ENCODE results near the gene ST8SIA5.

Gene ST8SIA5

DNA sequence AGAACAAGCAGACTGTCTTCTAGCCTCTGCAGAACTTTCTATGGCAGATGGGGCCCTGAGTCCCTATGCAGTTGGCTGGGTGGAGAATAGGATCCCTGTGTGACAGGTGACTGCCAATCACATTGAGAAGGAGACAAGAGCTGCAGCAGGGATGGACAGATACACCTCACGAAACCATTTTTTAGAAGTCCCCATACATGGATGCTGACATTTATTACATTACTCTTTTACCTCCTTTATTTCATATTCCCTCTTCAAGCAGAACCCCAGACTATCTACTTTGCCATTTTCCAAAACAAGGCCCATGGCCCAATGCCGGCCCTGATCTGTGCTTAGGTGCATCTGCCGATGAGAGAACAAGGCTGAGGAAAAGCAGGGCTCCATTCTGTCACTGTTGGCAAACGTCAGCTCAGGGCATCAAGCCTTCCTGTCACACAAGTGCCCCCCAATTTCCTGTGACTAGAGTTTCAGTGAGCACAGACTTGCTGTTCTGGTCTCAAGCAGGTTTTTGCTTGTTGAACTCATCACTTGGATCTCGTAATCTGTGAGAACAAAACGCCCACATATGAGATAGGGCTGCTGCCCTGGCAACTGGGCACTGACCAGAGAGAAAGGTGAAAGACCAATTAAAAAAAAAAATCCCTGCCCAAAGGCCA, 135.6 kb downstream of the ST8SIA5 start:
- Histone ChIP-seq H3K9me3 (ENCODE audit: severe bottlenecking) (no peaks in the 10 kb centered on the region), H3K4me1 (ENCODE audit: insufficient read depth, poor library complexity, severe bottlenecking) (no peaks in the 10 kb centered on the region), H3K27me3 (ENCODE audit: insufficient read depth, poor library complexity, severe bottlenecking) (no peaks in the 10 kb centered on the region), H3K4me3 (ENCODE audit: severe bottlenecking) (no peak overlapping the region), H3K27ac (ENCODE audit: poor library complexity, severe bottlenecking) (no peak overlapping the region), H3K36me3 (ENCODE audit: low read depth) (no peaks in the 10 kb centered on the region)
- no peak for ATAC-seq (ENCODE audit: low read depth)
- TF ChIP-seq, protein P1, sequence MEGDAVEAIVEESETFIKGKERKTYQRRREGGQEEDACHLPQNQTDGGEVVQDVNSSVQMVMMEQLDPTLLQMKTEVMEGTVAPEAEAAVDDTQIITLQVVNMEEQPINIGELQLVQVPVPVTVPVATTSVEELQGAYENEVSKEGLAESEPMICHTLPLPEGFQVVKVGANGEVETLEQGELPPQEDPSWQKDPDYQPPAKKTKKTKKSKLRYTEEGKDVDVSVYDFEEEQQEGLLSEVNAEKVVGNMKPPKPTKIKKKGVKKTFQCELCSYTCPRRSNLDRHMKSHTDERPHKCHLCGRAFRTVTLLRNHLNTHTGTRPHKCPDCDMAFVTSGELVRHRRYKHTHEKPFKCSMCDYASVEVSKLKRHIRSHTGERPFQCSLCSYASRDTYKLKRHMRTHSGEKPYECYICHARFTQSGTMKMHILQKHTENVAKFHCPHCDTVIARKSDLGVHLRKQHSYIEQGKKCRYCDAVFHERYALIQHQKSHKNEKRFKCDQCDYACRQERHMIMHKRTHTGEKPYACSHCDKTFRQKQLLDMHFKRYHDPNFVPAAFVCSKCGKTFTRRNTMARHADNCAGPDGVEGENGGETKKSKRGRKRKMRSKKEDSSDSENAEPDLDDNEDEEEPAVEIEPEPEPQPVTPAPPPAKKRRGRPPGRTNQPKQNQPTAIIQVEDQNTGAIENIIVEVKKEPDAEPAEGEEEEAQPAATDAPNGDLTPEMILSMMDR (IDR thresholded peaks at IDR 0.05; ENCODE audit: poor library complexity, severe bottlenecking): no peak
- DNase-seq (ENCODE audit: low spot score): no peak

DNA sequence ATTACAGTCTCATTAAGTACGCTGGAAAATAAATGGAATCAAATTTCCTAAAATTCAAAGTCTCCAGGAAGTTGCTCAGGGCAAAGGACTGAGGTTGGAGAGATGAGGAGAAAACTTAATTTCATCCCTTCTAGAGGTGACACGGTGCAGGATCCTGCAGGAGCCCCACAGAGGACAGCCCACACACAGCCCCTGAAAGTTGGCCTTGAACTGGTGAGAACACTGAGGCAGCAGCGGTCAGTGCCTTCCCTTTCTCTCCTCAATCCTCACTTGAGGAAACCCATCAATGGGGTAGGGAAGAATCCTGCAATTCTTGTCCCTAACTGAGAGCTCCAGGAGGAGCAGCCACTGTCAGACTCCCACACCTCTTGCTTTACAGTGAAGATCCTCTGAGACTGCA, 137.3 kb downstream of the ST8SIA5 start:
- H3K4me1 ChIP-seq (ENCODE audit: insufficient read depth, poor library complexity, severe bottlenecking): no peaks in the 10 kb centered on the region
- no peak for ATAC-seq (ENCODE audit: low read depth)

More for the DNA sequence above, 137.3 kb downstream of the ST8SIA5 start:
- no peak for DNase-seq (ENCODE audit: low spot score)
- H3K9me3 ChIP-seq (ENCODE audit: severe bottlenecking): no peaks in the 10 kb centered on the region
- TF ChIP-seq, protein P1 (IDR thresholded peaks at IDR 0.05; ENCODE audit: poor library complexity, severe bottlenecking): no peak
- H3K27me3 ChIP-seq (ENCODE audit: insufficient read depth, poor library complexity, severe bottlenecking): no peaks in the 10 kb centered on the region
- H3K27ac ChIP-seq (ENCODE audit: poor library complexity, severe bottlenecking): no peak overlapping the region
- no peak overlapping the region for H3K4me3 ChIP-seq (ENCODE audit: severe bottlenecking)
- no peaks in the 10 kb centered on the region for H3K36me3 ChIP-seq (ENCODE audit: low read depth)

Measured in RWPE2 (cell line).